Fibroblast of villous mesenchyme (primary cell): ENCODE data around the gene TEX2. TPM values are rescaled to one million over a fixed set of nuclear protein-coding genes. Genes with fewer than 3 reads are reported as not detected.
A peak's percentile ranks its signal among the peaks of the same experiment; 100 is the strongest.
"Not testable (repeated sequence)": the region's sequence is repeated elsewhere in the genome, so short reads cannot be mapped to it uniquely, and the experiment has no call there.

ENCODE experiments used
- DNase-seq: peaks from one replicate; pipeline ENCODE4 v3.0.0-alpha.2; 2010; ENCODE audit warnings: low read depth
- H3K4me3 ChIP-seq: 2 replicates; pipeline ENCODE4 v1.5.1; 2011; ENCODE audit warnings: low read depth, mild to moderate bottlenecking, low read length
- CTCF ChIP-seq: IDR thresholded peaks from 2 replicates; pipeline ENCODE4 v1.5.1; 2012; ENCODE audit warnings: low read depth, mild to moderate bottlenecking, low read length; ENCODE audit not compliant: insufficient read depth
- total RNA-seq: library from RNA; depleted of rRNA; stranded (reverse); fragments of >200 nt; gene quantifications from 2 replicates; pipeline ENCODE4 v1.2.3, GENCODE V29; 2012

The TEX2 gene
- total RNA-seq, 1 donor, result 45.8 TPM

- no peak for TF ChIP-seq CTCF
- H3K4me3 ChIP-seq, result no peak overlapping the region
- DNase-seq, result no peak
These were observed 80.6 kb downstream of the TEX2 start for GRCh38 chr17:64182325-64183012.

GRCh38 chr17:64180089-64181073, 82.7 kb downstream of the TEX2 start:
- TF ChIP-seq CTCF, result peak; percentile 41
- no peak overlapping the region for H3K4me3 ChIP-seq
- peak; percentile 88 for DNase-seq

GRCh38 chr17:64179024-64179423, 84.0 kb downstream of the TEX2 start:
- DNase-seq, H3K4me3 ChIP-seq: not testable (repeated sequence)

- DNase-seq, result peak; percentile 93
- no peak overlapping the region for H3K4me3 ChIP-seq
- TF ChIP-seq CTCF, result no peak
These were observed 84.8 kb downstream of the TEX2 start for GRCh38 chr17:64178011-64178825.

- no peak overlapping the region for H3K4me3 ChIP-seq
- no peak for TF ChIP-seq CTCF
- DNase-seq, result no peak
These were observed 85.6 kb downstream of the TEX2 start for GRCh38 chr17:64177311-64178010.

- no peak for TF ChIP-seq CTCF
- H3K4me3 ChIP-seq, result no peak overlapping the region
- DNase-seq, result no peak
These were observed 86.5 kb downstream of the TEX2 start for GRCh38 chr17:64176556-64176955.
